Measurements from ENCODE around the gene KCNJ6.
"Not testable (repeated sequence)": the region's sequence is repeated elsewhere in the genome, so short reads cannot be mapped to it uniquely, and the experiment has no call there.

KCNJ6 gene

DNA sequence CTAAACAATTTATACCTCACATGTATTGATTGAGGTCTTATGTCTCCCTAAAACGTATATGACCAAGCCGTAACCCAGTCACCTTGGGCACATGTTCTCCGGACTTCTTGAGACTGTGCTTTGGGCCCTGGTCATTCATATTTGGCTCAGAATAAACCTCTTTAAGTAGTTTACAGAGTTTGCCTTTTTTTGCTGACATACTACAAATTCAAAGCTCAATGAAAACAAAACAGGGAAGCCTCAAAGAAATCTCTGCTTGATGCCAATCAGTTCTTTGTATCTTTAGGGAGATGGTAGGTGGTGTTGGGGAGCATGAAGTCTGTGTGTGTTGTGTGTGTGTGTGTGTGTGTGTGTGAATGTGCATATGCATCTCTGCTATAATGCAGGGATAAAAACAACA lies 247.0 kb downstream of the KCNJ6 start:
- DNase-seq = no peak

DNA sequence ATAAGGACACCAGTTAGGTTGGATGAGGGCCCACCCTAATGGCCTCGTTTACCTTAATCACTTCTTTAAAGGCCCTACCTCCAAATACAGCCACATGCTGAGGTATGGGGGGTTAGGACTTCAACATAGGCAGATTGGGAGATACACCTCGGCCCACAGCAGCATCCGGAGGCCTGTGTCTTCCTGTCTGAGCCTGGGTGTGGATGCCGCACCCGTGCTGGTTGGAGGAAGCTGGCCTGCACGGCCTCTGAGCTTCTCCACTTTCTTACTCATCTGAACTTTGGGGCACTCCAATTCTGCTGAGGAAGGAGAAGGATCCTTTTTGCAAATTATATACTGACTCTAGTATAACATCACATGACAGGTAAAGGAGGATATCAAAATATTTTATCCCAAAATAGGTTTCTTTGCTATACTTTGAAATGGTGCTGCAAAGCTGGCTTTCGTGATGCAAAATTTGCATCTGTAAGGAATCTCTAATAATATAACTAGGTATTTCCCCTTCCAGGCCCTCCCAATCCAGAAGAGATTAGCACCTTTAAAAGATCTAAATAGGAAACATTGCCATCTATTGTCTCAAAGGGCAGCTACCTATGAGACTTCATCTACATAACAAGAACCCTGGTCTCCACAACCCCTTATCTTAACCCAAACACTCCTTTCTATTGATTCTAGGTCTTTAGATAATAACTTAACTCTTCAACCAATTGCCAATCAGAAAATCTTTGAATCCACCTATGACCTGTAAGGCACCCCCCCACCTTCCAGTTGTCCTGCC lies 247.6 kb downstream of the KCNJ6 start:
- no peak for DNase-seq

DNA sequence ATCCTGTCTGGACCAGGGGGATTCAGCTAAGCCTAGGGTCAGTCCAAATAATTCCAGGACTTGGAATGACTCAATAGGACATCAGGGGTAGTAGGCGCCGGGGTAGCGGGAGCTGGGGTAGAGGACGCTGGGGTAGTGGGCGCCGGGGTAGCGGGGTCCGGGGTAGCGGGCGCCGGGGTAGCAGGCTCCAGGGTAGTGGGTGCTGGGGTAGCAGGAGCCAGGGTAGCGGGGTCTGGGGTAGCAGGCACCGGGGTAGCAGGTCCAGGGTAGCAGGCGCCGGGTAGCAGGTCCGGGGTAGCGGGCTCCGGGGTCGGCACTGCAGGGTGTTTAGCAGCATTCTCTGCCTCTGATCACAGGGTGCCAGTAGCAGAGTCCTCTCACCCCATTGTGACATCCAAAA lies 248.9 kb downstream of the KCNJ6 start:
- no peak for DNase-seq

DNA sequence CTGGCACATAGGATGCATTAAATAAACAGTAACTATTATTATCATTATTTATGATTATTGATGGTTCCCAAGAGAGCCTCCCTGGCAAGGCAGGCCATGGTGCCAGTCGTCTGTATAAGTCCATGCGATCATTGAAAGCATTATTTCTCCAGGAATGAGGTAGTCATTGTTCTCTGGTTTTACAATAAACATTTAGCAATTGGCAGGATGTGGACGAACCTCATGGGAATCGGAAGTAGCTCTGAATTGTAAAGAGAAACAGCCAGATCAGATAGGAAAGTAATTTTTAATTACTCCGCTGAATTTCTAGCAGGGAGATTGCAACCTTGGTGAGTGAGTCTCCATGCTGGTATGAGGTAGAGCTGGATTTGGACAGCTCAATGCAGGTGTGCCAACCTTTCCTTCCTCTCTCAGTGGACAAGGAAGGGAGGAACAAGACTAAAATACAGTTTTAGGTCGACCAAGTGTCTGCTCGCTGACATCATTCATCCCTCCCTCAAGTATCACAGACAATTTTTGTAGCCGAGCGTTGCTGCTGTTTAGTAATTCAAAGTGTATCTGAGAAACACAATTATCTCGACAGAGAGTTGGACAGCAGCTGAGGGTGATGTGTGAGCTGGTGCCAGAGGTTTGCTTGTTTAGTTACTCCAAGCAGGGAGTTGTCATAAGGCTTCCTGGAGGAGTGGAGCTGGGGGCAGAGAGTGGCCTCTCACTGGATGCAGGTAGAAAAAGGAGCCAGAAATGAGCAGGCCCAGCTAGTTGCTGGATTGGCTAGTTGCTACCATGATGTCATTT lies 250.8 kb downstream of the KCNJ6 start:
- DNase-seq = no peak

DNA sequence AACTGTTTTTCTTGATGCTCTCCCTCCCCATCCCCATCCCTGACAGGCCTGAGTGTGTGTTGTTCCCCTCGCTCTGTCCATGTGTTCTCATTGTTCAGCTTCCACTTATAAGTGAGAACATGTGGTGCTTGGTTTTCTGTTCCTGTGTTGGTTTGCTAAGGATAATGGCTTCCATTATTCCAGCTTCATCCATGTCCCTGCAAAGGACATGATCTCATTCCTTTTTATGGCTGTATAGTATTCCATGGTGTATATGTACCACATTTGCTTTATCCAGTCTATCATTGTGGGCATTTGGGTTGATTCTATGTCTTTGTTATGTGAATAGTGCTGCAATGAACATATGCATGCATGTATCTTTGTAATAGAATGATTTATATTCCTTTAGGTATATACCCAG lies 254.0 kb downstream of the KCNJ6 start:
- DNase-seq = not testable (repeated sequence)

DNA sequence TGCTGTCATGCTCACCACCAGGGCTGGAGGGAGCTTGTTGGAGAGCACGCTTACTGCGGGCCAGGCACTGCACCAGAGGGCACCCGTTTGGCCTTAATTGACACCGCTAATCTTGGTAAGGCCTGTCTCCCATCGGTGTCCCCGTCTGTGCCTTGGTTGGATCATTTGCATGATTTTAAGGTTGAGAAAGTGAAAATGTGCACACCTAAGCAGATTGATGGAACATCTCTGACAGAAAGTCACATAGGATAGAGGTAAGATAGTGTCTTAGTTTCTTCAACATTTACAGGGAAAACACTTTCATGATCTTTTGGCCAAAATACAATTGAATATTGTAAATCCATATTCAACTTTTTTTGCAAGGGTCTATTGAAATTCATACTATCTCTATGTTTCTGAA lies 255.5 kb downstream of the KCNJ6 start:
- DNase-seq = no peak

DNA sequence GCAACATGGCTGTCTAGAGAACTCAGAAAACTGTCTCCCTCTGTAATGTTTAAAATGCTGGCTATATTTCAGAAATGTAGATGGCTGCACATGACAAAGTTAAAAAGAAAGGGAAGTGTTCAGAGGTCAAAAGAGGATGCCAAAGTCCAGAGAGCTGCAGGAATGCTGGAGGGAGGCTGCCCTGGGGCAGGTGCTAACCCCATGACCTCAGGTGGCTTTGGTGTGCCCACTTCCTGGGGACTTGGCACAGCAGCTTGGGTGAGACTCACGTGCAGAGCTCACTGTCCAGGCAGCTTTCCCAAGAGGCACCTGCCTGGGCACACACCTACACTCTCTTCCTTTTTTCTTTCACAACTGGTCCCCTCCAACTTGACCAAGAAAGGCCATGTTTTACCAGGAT lies 256.4 kb downstream of the KCNJ6 start:
- no peak for DNase-seq

DNA sequence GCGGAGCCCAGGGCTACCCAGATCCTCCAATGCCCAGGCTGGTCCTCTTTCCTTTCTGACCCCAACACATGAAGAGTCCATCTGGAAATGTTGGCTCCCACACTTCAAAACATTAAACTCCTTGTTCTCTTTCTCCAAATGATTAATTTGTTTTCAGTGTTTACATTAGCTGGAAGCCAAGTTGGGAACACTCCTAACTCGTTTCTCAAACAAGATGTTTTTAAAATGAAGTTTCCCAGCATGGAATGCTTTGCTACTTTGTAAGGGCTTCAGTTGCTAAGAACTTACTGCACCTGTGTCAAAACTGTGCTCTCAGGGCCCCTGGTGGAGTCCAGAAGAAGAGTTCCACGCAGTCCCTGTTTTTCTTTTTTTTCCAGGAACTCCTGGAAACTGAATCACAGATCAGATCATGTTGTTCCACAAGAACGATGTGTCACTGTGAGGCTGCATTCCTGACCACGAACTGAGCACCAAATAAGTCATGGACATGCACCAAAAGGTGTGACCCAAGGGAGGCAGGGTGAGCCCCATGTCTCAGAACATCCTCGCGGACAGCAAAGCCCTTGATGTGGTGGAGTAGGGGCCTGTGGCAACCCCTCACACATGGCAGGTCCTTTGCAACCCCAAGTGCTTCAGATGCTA lies 257.3 kb downstream of the KCNJ6 start:
- DNase-seq = no peak

DNA sequence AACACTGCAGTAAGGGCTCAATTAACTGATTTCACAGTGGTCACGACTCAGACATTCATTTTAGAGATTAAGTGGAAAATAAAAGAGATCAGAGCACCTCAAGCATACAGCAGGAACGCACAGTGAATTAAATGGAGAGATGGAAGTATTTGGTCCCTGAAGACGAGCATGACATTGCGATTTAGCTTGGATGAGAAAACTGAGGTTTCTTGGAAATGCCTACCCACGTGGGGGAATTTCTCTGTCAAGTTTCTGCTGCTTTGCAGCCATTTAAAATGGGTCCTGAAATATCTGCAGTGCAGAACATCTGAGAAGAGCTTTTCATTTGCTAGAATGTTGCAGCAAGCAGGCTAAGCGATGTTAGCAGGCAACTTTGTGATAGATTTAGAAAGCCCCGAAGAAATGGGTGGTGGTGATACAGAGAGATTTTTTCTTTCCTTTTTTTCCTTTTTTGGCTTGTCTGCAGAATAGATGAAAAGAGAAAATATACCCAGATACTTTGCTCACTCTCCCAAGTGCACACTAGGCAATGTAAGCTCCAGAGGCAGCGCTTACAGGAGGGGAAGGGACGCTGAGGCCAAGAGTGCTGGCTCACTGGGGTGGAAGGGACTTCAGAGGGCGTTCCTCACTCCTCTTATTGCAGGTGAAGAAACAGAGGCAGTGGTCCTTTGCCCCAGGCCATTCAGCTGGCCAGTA lies 258.0 kb downstream of the KCNJ6 start:
- DNase-seq = no peak

DNA sequence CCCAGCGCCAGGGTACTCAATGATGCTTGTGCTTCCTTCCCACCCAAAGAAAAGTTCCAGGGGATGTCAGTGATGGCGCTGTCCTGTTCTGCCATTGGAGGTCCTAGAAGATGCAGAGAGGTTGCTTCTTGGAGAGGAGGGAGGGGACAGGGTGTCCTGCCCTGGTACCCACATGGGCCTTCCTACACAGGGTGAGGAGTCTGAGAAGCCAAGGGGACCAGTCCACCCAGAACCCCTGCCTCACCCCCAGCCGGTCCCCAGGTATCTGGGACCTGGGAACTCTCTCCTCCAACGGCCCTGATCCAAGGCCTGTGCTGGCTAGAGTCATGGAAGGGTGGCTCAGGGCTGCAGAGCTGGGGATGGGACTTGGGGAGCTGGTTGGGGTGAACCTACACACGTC lies 259.4 kb downstream of the KCNJ6 start:
- DNase-seq = no peak

DNA sequence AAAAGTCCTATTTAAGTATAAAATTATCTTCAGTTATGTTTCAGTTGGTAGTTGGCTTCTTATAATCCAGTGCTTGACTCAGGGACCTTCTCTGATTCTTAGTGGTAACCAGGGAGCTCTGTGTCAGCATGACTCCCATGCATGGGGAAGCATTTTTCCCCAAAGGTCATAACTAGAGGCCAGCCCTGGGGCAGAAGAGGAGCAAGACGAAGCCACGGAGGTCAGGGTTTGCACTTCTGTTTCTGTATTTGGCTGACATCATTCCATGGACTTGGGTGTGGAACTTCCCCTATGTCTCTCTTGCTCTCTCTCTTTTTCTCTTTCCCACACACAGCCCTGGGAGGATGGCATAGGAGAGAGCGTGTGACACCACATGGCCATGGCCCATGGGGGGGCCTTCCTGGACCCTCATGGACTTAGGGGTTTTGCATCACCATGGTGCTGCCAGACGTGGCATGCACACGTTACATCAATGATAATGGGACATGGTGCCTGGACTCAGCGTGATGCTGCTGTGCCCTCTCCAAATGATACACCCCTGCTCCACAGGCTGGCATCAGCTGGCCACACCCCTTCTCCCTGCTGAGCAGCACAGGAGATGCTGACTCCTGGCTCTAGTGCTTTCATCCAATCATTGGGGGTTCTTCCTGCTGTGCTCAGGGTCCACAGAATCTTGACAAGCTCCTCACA lies 260.5 kb downstream of the KCNJ6 start:
- no peak for DNase-seq

DNA sequence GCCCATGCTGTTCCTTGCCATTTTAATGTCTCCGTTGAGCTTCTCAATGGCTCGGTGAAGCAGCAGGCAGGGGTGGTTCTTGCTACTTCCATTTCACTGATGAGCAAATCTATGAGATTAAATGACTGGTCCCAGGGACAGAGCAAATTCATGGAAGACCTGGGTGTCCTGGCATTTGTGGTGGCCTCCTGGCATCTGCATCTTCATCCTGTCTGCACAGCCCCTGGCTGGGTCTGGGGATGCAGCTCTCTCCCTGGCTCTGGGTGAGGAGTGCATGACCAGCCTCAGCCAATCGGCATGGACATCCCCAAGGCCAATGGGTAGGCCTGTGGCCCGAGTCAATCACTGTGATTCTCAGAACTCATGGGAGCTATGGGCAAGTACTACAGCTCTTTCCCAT lies 261.7 kb downstream of the KCNJ6 start:
- no peak for DNase-seq

DNA sequence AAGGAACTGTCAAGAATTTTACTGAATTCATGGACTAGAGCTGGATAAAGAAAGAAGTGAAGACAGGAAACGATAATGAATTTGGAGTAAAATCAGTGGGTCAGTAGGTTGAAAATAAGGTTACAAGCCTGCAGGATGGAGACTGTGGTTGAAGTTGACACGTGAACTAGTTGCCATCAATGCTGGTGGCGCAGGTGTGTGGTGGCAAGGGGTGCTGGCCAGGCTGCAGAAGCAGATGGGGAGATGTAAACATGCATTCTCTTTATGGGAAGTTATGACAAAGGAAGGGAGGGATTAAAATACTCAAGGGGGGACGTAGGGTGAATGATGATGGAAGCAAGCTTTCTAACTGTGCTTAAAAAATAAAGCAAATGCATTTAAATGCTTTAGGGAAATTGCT lies 263.1 kb downstream of the KCNJ6 start:
- DNase-seq = no peak

DNA sequence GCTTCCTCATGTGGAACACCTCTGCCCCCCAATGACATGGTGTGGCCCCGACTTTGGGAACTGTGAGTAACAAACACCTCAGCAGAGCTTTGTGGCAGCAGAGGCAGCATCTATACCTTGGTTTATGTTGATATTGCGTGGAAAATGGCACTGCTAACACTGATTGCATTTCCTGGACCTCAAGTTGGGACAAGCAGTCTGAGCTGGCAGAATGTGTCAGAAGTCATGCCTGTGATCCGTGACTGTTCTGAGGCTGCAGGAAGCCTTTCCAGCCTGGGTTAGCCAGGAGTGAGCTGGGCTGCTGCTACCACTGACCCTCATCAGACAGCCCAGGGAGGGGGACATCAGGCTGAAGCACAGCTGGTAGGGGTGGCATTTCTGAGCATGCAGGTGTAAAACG lies 268.5 kb downstream of the KCNJ6 start:
- no peak for DNase-seq

DNA sequence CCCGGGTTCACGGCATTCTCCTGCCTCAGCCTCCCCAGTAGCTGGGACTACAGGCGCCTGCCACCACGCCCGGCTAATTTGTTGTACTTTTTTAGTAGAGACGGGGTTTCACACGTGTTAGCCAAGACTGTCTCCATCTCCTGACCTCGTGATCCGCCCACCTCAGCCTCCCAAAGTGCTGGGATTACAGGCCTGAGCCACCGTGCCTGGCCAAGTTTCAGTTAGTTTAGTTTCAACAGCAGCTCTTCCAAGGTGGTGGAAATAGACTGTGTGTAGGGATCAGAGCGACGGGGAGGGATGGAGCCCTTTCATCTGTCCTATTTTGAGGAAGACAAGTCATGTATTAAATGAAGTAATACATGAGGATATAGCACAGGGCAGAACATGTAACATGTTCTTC lies 269.5 kb downstream of the KCNJ6 start:
- DNase-seq = not testable (repeated sequence)

DNA sequence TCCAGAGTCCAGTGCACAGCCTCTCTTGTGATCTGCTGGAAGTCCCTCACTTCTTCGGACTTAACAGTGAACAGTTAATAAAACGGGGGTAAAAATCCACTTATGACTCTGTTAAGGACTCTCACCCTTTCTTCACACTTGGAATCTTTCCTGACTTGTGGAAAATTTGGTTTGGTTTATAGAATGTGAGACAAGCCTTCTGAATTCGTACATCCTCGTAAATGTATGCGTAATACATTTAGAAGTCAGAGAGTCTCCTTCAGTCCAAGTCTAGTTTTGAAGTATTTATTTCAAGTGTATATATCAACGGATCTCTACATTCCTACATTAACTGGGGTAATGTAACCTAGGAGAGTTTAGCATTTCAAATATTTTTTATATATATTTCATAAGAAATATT lies 270.4 kb downstream of the KCNJ6 start:
- DNase-seq = no peak

DNA sequence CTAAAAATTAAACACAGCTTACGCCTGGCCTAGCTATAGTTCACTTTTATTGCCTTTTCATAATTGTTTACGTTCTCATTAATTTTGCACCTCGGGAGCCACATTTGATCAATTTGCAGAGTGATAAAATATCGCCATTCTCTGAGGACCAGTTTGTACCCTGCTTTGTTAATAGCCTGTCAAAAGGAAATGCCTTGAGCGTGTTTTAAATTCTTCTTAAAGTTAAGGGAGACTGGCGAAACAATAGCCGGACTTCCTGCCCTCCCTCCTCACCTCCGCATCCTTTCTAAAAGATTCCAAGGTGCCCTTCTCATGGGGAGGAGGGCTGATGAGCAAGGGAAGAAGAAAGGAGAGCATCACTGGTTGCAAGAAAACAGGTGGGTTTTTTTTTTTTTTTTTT lies 271.6 kb downstream of the KCNJ6 start:
- no peak for DNase-seq

DNA sequence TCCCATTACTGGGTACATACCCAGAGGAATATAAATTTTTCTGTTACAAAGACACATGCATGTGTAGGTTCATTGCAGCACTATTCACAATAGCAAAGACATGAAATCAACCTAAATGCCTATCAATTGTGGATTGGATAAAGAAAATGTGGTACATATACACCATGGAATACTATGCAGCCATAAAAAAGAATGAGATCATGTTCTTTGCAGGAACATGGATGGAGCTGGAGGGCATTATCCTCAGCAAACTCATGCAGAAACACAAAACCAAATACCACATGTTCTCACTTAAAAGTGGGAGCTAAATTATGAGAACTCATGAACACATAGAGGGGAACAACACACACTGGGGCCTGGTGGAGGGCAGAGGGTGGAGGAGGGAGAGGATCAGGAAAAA lies 272.4 kb downstream of the KCNJ6 start:
- not testable (repeated sequence) for DNase-seq

DNA sequence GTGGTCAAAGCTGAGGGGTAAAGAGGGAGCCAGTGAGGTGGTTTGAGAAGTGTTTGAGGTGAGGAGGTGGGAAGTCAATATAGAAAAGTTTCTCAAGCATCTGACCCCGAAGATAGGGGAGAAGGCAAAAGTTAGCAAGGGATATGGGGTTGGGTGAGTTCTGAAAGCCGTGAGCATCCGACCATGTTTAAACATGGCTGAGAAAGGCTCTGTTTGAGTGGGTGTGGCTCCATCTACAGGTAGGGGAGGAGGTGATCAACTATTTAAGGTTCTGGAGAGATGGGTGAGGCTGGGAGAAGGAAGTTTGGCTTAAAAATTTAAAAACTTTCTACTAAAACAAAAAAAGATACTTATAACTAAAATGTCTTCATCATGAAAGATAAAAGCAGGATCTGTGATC lies 273.8 kb downstream of the KCNJ6 start:
- DNase-seq = no peak

DNA sequence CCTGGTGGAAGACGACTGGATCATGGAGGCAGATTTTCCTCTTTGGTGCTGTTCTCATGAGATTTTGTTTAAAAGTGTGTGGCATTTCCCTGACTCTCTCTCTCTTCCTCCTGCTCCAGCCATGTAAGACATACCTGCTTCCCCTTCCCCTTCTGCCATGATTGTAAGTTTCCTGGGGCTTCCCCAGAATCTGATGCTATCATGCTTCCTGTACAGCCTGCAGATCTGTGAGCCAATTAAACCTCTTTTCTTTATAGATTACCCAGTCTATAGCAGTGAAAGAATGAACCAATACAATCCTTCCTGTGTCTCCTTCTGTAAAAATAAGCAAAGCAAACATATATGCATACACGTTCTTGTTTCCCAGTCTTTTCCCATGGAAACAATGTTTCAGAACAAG lies 276.5 kb downstream of the KCNJ6 start:
- no peak for DNase-seq

DNA sequence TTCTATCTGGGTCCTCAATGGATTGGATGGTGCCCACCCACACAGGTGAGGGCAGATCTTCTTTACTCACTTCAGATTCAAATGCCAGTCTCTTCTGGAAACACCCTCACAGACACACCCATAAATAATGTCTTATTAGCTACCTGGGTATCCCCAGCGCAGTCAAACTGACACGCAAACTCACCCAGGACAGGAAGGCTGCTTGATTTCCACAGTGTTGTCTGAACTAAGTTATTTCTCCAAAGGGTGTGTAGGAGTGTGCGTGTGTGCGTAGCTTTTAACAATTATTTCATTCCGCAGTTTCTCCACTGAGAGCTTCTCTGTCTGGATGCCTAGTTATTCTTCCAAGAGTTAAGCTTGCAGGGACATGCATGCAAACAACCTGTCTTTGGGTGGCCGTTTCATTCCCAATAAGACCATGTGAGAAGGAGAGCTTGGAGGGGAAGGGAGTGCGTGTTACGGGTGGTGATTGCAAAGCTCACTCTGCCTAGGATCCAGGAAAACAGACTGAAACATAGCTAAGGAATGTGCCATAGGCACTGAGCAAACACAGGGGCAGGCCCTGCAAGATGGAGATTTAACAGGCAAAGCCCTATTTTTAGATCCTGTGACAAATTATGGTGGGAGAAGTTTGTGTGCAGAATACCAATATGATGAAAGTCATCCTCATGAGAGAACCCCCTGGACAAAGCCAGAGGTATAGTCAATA lies 280.0 kb downstream of the KCNJ6 start:
- no peak for DNase-seq

Data from activated effector memory CD4-positive, alpha-beta T cell treated with Interleukin-2 at 50 U/mL for 16 hours (primary cell).